Stimulated activated CD4-positive, alpha-beta T cell treated with anti-CD3 and anti-CD28 coated beads, TNF-alpha, amount 100 ng/mL, for 24 hours (primary cell): ENCODE measurements around the gene KANSL1L.

Source experiments
- DNase-seq, 3 experiments: peaks; one replicate each; pipeline ENCODE4 v3.0.0-alpha.2; 2020; ENCODE audit warnings: low read depth in 3 of 3

Gene KANSL1L

DNA sequence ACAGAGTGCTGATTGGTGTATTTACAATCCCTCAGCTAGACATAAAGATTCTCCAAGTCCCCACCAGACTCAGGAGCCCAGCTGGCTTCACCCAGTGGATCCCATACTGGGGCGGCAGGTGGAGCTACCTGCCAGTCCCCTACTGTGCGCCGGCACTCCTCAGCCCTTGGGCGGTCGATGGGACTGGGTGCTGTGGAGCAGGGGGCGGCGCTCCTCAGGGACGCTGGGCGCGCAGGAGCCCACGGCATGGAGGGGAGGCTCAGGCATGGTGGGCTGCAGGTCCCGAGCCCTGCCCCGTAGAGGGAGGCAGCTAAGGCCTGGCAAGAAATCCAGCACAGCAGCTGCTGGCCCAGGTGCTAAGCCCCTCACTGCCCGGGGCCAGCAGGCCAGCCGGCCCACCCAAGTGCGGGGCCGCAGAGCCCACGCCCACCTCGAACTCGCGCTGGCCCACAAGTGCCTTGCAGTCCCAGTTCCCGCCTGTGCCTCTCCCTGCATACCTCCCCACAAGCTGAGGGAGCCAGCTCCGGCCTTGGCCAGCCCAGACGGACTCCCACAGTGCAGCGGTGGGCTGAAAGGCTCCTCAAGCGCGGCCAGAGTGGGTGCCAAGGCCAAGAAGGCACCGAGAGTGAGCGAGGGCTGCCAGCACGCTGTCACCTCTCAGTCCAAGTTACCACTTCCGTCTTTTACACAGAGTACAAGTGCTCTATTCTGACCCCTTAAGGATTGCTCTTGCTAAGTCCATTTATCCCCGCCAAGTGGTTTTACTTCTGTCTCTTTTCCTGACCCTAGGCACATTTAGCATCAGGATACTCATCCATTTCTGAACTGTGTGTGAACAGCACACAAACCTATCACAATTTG lies 170.5 kb downstream of the KANSL1L start:
- DNase-seq: no peak

GRCh38 chr2:209998596-209998995 lies 172.6 kb downstream of the KANSL1L start:
- no peak for DNase-seq

GRCh38 chr2:209993968-209994367 lies 177.2 kb downstream of the KANSL1L start:
- no peak for DNase-seq

DNA sequence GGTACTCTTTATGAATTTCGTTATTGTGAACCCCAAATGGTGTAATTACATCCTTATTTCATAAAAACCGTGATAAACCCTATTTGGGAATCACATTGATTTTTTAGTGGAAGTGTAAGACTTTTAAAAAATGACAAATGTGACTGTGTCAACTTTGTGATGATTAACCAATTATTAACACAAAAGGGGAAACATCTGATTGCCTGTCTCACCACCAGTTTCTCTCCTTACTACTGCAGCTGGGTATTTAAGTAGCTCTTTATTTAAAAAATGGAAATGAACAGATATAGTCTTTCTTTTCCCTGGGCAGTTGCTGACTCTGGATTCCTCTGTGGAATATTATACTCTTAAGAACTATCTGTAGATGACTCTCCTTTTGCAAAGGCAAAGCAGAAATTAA lies 180.4 kb downstream of the KANSL1L start:
- no peak for DNase-seq

GRCh38 chr2:209988010-209988409 lies 183.2 kb downstream of the KANSL1L start:
- DNase-seq: no peak

GRCh38 chr2:209986415-209986814 lies 184.8 kb downstream of the KANSL1L start:
- no peak for DNase-seq

- no peak for DNase-seq
Observed at GRCh38 chr2:209985874-209986273, 185.3 kb downstream of the KANSL1L start.

- no peak for DNase-seq
Observed at GRCh38 chr2:209984291-209984690, 186.9 kb downstream of the KANSL1L start.

DNA sequence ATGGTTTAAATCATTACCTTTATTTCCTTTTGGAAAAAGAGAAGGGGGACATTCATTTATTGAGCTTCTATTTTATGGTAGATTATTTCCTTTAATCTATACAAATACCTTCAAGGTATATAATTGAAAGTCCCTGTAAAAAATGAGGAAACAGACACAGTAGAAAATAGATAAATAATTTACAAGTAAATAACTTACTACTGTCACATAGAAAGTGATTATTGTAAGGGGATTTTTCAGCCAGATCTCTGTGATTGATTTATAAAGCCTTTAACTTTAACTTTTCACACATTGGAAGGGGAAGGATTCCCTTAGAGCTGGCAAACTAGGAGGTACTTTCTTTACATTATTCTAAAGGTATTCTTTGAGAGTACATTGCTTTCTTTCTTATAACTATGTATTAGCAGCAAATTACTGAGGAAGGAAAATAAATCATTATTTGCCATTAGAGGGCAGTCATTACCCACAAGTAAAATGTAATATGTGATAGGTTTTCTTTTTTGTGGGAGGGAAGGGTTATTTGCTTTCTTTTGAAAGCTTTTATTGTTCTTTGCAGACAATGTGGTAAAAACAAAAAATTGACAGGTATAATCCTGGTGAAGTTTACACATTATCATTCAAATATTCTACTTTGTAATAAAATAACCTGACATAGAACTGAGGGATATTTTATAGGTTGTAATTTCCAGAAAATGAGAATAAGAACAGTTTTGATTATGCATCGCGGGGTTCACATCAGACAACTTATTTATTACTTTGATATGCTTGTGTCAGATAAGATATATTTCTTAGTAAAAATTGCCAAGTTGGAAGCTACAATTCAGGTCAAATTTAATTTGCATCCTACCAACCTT lies 193.6 kb downstream of the KANSL1L start:
- no peak for DNase-seq

GRCh38 chr2:209976698-209977385 lies 194.4 kb downstream of the KANSL1L start:
- no peak for DNase-seq

DNA sequence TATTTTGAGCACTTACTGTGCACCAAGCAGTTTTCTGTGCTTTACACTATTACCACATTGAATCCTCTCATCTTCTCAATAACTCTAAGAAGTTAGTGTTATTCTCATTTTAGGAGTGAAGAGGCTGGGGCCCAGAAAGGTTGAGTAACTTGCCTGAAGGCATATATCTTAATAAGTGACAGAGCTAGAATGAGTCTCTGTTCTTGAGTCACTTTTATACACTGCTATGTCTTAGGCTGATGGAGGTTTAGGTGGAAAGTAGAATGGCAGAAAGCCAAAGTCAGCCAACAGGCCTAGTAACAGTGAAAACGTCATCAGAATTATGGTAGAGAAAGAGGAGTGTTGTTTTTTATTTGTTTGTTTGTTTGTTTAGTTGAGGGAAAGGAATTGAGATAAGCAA lies 196.6 kb downstream of the KANSL1L start:
- DNase-seq: no peak

- DNase-seq: no peak
Observed at GRCh38 chr2:209973328-209973727, 197.9 kb downstream of the KANSL1L start.
